SIG-M5 (cell line): Measurements from ENCODE around the gene PLXNA4.
"Not testable (repeated sequence)": the region's sequence is repeated elsewhere in the genome, so short reads cannot be mapped to it uniquely, and the experiment has no call there.

ENCODE experiments used
- DNase-seq: peaks from one replicate; lab custom pipeline; 2025; lab: John Stamatoyannopoulos, UW

PLXNA4 gene

GRCh38 chr7:132171130-132171576 lies 405.1 kb downstream of the PLXNA4 start:
- no peak for DNase-seq

DNA sequence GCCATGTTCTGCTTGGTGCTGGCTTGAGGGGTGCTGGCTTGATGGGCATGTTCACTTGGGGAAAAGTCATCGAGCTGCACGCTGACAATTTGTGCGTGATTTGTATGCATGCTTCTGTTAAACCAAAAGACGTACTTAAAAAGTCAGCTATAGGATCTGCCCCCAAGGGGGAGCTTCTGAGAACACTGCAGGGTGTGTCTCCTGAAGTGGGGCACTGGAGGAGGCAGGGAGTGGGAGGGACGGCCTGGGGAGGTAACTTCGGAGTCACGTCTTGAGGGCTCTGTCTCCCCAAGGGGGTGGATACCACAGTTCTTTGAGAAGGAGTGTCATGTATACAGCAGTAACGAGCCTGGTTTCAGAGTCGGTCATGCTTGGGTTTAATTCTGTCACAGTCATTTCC lies 406.5 kb downstream of the PLXNA4 start:
- no peak for DNase-seq

- DNase-seq: no peak
These were observed 408.0 kb downstream of the PLXNA4 start for GRCh38 chr7:132168239-132168638.

DNA sequence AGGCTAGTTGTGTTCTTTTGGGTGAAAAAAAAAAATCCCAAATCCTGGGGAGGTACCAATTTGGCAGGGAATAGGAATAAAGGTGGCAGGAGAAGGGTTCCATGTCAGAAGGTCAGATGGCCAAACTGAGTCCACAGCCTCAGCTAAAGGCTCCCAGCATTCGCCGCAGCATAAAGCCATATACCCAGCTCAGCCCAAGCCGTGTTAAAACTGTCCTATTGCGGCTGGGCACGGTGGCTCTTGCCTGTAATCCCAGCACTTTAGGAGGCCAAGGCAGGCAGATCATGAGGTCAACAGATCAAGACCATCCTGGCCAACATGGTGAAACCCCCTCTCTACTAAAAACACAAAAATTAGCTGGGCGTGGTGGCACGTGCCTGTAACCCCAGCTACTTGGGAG lies 410.6 kb downstream of the PLXNA4 start:
- DNase-seq: not testable (repeated sequence)

- no peak for DNase-seq
These were observed 411.6 kb downstream of the PLXNA4 start for GRCh38 chr7:132164558-132165125.

GRCh38 chr7:132162556-132163144 lies 413.6 kb downstream of the PLXNA4 start:
- DNase-seq: no peak

DNA sequence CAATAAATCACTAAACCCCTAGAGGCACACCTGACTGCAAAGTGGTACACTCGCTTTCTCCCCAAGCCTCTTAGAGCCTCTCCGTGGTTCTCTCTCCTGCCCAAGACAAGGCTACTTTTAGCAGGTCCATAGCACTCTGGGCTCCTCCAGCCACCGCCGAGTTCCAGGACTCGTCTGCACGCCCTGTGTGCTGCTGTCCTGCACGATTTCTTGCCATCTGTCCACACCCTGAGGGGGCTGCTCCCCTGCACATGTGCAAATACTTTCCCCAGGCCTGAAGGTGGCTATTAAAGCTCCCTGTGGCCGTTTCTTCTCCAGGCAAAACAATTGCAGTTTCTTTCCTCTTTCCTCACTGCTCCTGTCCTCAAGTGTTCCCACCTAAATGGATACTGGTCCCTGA lies 414.3 kb downstream of the PLXNA4 start:
- no peak for DNase-seq

- no peak for DNase-seq
These were observed 414.7 kb downstream of the PLXNA4 start for GRCh38 chr7:132161533-132161915.

GRCh38 chr7:132160611-132161532 lies 415.4 kb downstream of the PLXNA4 start:
- DNase-seq: no peak

GRCh38 chr7:132158841-132159240 lies 417.4 kb downstream of the PLXNA4 start:
- DNase-seq: no peak

GRCh38 chr7:132158166-132158565 lies 418.1 kb downstream of the PLXNA4 start:
- no peak for DNase-seq

DNA sequence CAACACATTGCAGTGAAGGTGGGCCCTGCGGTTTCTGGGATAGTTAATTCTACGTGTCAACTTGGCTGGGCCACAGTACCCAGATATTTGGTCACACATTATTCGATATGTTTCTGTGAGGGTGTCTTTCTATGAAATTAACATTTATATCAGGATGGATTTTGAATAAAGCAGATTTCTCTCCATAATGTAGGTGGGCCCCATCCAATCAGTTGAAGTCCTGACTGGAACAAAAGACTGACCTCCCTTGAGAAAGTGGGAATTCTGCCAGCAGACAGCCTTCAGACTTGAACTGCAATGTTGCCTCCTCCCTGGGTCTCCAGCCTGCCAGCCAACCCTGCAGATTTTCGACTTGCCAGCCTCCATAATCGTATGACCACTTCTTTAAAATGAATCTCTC lies 420.6 kb downstream of the PLXNA4 start:
- no peak for DNase-seq

- no peak for DNase-seq
These were observed 421.4 kb downstream of the PLXNA4 start for GRCh38 chr7:132154695-132155471.

DNA sequence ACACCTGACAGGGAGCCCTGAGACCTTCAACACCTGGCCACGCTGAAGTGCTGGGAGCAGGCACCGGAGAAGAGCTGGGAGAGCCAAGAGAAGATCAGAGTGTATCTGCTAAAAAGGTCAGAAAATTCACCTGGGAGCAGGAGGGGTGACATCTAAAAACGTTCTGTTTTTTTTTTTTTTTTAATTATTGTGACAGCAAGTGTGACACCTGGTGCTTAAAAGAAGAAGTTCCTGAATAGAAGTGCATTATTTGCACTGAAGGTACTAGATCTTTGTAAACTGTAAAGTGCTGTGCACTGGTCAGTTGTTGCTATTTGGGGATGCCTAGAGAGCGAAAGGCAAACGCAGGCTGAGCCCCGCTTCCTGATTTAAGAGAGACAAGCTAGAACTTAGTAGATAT lies 422.0 kb downstream of the PLXNA4 start:
- DNase-seq: no peak

- DNase-seq: no peak
These were observed 424.0 kb downstream of the PLXNA4 start for GRCh38 chr7:132152131-132152889.

- DNase-seq: no peak
These were observed 425.6 kb downstream of the PLXNA4 start for GRCh38 chr7:132150711-132151110.

DNA sequence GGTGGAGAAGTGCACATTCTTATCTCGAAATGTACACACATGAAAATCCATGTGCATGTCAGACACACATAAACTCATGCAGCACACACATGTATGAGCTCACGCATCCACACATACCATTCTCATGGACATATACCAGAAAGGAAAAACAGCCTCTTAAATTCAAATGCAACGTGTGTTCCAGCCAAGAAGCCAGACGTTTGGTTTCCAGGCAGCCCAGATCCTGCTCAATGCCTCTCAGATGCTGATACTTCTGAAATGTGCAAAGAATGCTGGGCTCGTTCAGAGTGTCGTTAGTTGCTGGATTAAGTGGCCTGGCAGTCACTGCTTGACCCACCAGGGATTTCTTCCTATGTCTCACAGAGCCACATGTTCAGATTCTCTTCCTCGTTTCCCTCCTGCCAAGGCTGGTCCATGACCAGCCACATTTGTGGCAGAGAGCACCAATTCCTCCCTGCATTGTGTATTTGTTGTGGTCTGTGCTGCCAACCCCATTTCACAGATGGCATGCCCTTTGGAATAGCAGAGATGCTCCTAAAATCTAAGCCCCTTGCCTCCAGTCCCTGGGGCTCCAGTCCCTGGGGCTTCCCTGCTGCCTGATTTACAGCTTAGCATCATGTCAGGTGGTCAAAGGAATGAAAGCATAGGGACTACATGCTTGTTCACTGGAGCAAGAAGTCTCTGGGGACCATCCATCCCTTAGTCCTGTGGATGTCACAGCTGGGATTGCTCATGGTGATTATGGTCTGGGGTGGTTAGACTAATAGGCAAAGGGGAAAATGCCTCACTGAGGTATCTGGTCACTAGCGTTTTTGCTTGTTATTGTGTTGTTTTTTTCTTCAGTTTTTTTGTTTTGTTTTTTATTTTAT lies 426.6 kb downstream of the PLXNA4 start:
- no peak for DNase-seq

GRCh38 chr7:132148876-132149275 lies 427.4 kb downstream of the PLXNA4 start:
- no peak for DNase-seq

DNA sequence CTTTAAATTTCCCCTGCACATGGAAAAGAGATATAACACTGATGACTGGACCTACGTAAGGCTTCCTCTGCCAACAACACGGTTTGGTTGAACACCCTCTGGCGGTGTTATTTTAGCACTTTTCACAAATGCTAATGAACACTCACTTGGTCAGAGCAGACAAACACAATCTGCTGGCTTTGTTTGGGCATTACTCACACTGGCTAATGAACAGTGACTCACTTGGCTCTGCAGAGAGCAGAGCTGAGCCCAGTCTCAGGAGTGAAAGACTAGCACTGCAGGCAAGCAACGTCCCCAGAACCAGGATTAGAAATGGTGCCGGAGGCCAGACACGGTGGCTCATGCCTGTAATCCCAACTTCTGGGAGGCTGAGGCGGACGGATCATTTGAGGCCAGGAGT lies 430.8 kb downstream of the PLXNA4 start:
- DNase-seq: no peak

GRCh38 chr7:132145063-132145462 lies 431.2 kb downstream of the PLXNA4 start:
- DNase-seq: no peak

DNA sequence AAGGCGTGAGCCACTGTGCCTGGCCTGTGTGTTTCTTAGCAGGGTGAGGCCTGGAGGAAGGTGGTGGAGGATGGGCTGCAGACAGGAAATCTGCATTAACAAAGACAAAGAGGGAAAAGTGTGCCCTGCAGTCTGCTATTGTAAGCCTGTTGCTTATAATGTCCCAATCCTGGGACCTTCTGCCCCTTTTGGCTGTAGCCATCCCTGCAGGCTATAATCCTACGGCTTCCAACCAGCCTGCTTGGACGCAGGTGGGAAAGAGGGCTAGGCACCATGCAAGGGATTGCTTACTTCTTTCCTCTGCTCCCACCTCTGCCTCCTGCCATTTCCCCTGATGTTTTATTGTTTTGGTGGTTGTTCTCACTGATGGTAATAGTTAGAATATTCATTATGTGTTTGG lies 434.3 kb downstream of the PLXNA4 start:
- no peak for DNase-seq
